Sigmoid colon (tissue), 7 donors: Measurements from ENCODE around the gene IL1RAPL2. TPM values are rescaled to one million over a fixed set of nuclear protein-coding genes. Genes with fewer than 3 reads are reported as not detected.
A peak's percentile ranks its signal among the peaks of the same experiment; 100 is the strongest.

Experiments used
- DNase-seq: peaks from one replicate; pipeline ENCODE4 v3.0.0-alpha.2; 2019
- H3K27ac ChIP-seq, 4 donors: fragments of 200-600 bp; sonication (generic); one replicate each; pipeline ENCODE4 v1.5.1; 2016 to 2019; ENCODE audit warnings: mild to moderate bottlenecking in 1 of 4
- H3K27me3 ChIP-seq, 3 donors: fragments of 200-600 bp; sonication (generic); one replicate each; pipeline ENCODE4 v1.5.1; 2019; ENCODE audit warnings: mild to moderate bottlenecking in 1 of 3
- H3K36me3 ChIP-seq, 4 donors: fragments of 200-600 bp; sonication (generic); one replicate each; pipeline ENCODE4 v1.5.1; 2016 to 2019
- H3K4me1 ChIP-seq, 4 donors: fragments of 200-600 bp; sonication (generic); one replicate each; pipeline ENCODE4 v1.5.1; 2017 to 2019
- H3K4me3 ChIP-seq, 4 donors: fragments of 200-600 bp; sonication (generic); one replicate each; pipeline ENCODE4 v1.5.1; 2017 to 2019; ENCODE audit warnings: mild to moderate bottlenecking in 2 of 4, moderate library complexity in 1 of 4
- H3K9me3 ChIP-seq, 4 donors: fragments of 200-600 bp in 3 of 4; sonication (generic) in 3 of 4; one replicate each; pipeline versions ENCODE4 v1.5.1 to v1.6.1; 2013 to 2019
- CTCF ChIP-seq, 4 experiments: fragments of 450-650 bp in 3 of 4; fragments of 200-600 bp in 1 of 4; IDR thresholded peaks; one replicate each; pipeline ENCODE4 v1.5.1; 2016 to 2019; ENCODE audit warnings: antibody characterized with exemption in 4 of 4, mild to moderate bottlenecking in 3 of 4, moderate library complexity in 2 of 4
- EP300 ChIP-seq, 4 donors: sonication (generic); formaldehyde crosslinking; IDR thresholded peaks; one replicate each; pipeline ENCODE4 v1.6.1; 2017; ENCODE audit warnings: antibody characterized with exemption in 4 of 4
- POLR2A ChIP-seq, 2 donors: fragments of 450-650 bp; IDR thresholded peaks; one replicate each; pipeline ENCODE4 v1.6.1; 2016; ENCODE audit warnings: antibody characterized with exemption in 2 of 2, mild to moderate bottlenecking in 2 of 2, moderate library complexity in 2 of 2
- POLR2AphosphoS5 ChIP-seq, 4 donors: sonication (generic); formaldehyde crosslinking; IDR thresholded peaks; one replicate each; pipeline ENCODE4 v1.6.1; 2017; ENCODE audit warnings: antibody characterized with exemption in 4 of 4
- WGBS, 2 donors: extraction: QIAGEN DNeasy Blood & Tissue Kit; methylation state at CpG; one replicate each; pipeline ENCODE4 v1.1.7; 2013; 5-methylcytosine and 5-hydroxymethylcytosine counted together
- intact Hi-C: fragments of 100-400 bp; cut with DNase I; formaldehyde crosslinking; loops from one replicate; pipeline ENCODE4 v1.15.1; 2023
- polyA plus RNA-seq, 3 donors: library from polyadenylated mRNA; stranded (reverse); fragments of 200-250 nt; gene quantifications; one replicate each; pipeline ENCODE4 v1.2.3, GENCODE V29; 2013
- total RNA-seq, 4 donors: library from RNA; depleted of rRNA; stranded (reverse); fragments of >200 nt; gene quantifications; one replicate each; pipeline ENCODE4 v1.1.0, GENCODE V29; 2016
- donor health status: healthy with polysubstance abuse.
- donor health status: Bipolar disorder and iron deficiency.
- donor health status: healthy.

The IL1RAPL2 gene
- total and polyA plus RNA-seq, 7 donors = 0.01 to 1.1 (median 0.79) TPM; not detected in 3

GRCh38 chrX:105190252-105190853, 624.4 kb downstream of the IL1RAPL2 start:
- Histone ChIP-seq H3K36me3 (no peaks in the 10 kb centered on the region), H3K27me3 (no peaks in the 10 kb centered on the region), H3K9me3 (no peaks in the 10 kb centered on the region), H3K4me3 (no peak overlapping the region), H3K27ac (no peak overlapping the region), H3K4me1 (no peaks in the 10 kb centered on the region)
- intact Hi-C loops = no loop called here
- TF ChIP-seq CTCF (IDR thresholded peaks at IDR 0.05) (peak; percentile 7 to 63 (median 30)), POLR2A (IDR thresholded peaks at IDR 0.05) (no peak), POLR2AphosphoS5 (IDR thresholded peaks at IDR 0.05) (no peak)
- no peak for DNase-seq
- 6 to 8% methylated on average over 2 of the region's 2 CpGs for WGBS, 2 donors

DNA sequence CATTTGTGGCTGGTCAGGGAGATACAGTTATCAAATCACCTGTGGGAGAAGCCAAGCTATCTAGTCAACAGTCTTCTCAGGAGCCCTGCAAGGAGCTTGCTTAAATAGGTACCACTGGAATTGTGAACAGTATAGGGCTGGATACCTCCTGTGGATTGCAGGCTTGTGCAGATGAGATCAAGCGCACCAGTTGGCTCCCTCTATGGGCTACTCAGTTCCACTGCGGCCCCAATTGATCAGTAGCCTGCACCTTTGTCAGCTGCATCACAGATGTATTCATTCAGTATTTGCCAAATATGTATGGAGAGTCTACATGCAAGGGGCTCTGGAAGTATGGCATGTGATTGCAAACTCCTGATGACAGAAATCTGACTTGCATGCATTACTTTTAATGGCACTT, 625.9 kb downstream of the IL1RAPL2 start:
- TF ChIP-seq POLR2A (IDR thresholded peaks at IDR 0.05) (no peak), POLR2AphosphoS5 (IDR thresholded peaks at IDR 0.05) (no peak), CTCF (IDR thresholded peaks at IDR 0.05) (no peak), EP300 (IDR thresholded peaks at IDR 0.05) (no peak)
- WGBS, 2 donors = 15 to 42% methylated on average over 2 of the region's 2 CpGs
- Histone ChIP-seq H3K36me3 (no peaks in the 10 kb centered on the region), H3K27me3 (no peaks in the 10 kb centered on the region), H3K9me3 (no peaks in the 10 kb centered on the region), H3K4me3 (no peak overlapping the region), H3K27ac (no peak overlapping the region), H3K4me1 (no peaks in the 10 kb centered on the region)
- intact Hi-C loops = no loop called here
- DNase-seq = no peak

DNA sequence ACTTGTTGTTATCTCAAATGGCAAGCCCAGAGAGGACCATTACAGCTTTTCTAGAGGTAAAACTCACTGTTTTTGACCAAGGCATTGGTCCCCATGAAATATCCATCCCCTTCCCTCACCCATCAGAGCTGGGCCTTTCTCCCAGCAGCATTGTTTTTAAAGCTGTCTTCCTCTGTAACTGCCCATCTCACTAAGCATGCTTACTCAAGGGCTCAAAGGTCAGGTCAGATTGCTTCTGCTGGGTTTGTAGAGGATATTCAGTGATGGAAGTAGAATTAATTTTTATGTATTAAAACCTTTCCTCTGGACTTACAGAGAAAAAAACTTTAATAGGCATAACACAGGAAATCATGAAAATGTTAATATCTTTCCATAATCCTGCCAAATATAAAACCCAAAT, 643.4 kb downstream of the IL1RAPL2 start:
- Histone ChIP-seq H3K4me3 (no peak overlapping the region), H3K36me3 (no peaks in the 10 kb centered on the region), H3K9me3 (no peaks in the 10 kb centered on the region), H3K27ac (no peak overlapping the region), H3K27me3 (no peaks in the 10 kb centered on the region), H3K4me1 (no peaks in the 10 kb centered on the region)
- TF ChIP-seq CTCF (IDR thresholded peaks at IDR 0.05) = no peak
- no peak for TF ChIP-seq EP300 (IDR thresholded peaks at IDR 0.05)
- no peak for TF ChIP-seq POLR2AphosphoS5 (IDR thresholded peaks at IDR 0.05)
- TF ChIP-seq POLR2A (IDR thresholded peaks at IDR 0.05) = no peak
- DNase-seq = no peak
- intact Hi-C loops = no loop called here

- Histone ChIP-seq H3K36me3 (no peaks in the 10 kb centered on the region), H3K9me3 (no peaks in the 10 kb centered on the region), H3K27me3 (no peaks in the 10 kb centered on the region), H3K4me1 (no peaks in the 10 kb centered on the region), H3K4me3 (no peak overlapping the region), H3K27ac (no peak overlapping the region)
- intact Hi-C loops = no loop called here
- TF ChIP-seq POLR2AphosphoS5 (IDR thresholded peaks at IDR 0.05) (no peak), POLR2A (IDR thresholded peaks at IDR 0.05) (no peak), CTCF (IDR thresholded peaks at IDR 0.05) (no peak), EP300 (IDR thresholded peaks at IDR 0.05) (no peak)
- DNase-seq = no peak
- WGBS, 2 donors = 58 to 80% methylated on average over 2 of the region's 2 CpGs
Measured at GRCh38 chrX:105210258-105210657, 644.3 kb downstream of the IL1RAPL2 start.

- 60 to 76% methylated on average over 3 of the region's 3 CpGs for WGBS, 2 donors
- H3K27me3 ChIP-seq = no peaks in the 10 kb centered on the region
- H3K4me1 ChIP-seq = no peaks in the 10 kb centered on the region
- H3K27ac ChIP-seq = no peak overlapping the region
- H3K36me3 ChIP-seq = no peaks in the 10 kb centered on the region
- no peak for DNase-seq
- TF ChIP-seq CTCF (IDR thresholded peaks at IDR 0.05) (no peak), POLR2AphosphoS5 (IDR thresholded peaks at IDR 0.05) (no peak), EP300 (IDR thresholded peaks at IDR 0.05) (no peak), POLR2A (IDR thresholded peaks at IDR 0.05) (no peak)
- intact Hi-C loops = no loop called here
- no peaks in the 10 kb centered on the region for H3K9me3 ChIP-seq
- H3K4me3 ChIP-seq = no peak overlapping the region
Measured at GRCh38 chrX:105211066-105211575, 645.1 kb downstream of the IL1RAPL2 start.
